NCI-H2107 (cell line): ENCODE data around the gene SSU72.
"Not testable (repeated sequence)": the region's sequence is repeated elsewhere in the genome, so short reads cannot be mapped to it uniquely, and the experiment has no call there.

Experiments
- DNase-seq: peaks from one replicate; lab custom pipeline; 2025; lab: John Stamatoyannopoulos, UW

SSU72 gene

DNA sequence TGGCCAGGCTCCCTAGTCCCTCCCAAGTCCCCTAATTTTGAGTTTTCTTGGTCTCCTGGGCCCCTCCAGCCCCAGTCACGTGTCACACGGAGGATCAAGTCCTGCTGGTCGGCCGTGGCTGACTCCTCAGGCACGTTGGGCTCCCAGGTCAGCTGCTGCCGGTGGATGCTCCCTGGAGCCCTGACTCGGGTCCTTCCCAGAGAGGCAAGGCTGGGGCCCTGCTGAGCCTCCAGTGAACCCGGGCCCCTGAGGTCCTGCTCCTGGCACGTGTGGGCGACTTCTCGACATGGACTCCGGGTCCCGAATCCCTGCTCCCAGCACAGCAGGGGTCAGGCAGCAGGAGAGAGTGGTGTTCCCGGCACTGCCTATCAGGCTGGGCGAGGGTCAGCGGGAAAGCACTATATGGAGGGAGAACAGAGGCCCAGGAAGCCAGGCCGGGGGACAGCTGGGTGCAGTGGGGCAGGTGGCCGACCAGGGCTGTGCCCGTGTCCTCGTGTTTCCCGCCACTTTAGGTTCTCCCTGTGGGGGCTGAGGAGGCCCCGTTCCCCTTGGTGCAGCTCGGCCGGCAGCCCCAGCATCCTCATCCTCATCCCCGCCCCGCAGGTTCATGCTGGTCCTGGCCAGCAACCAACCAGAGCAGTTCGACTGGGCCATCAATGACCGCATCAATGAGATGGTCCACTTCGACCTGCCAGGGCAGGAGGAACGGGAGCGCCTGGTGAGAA, 47.4 kb downstream of the SSU72 start:
- no peak for DNase-seq

- DNase-seq: not testable (repeated sequence)
These were observed 48.2 kb downstream of the SSU72 start for GRCh38 chr1:1526476-1526875.

GRCh38 chr1:1524750-1525383, 49.8 kb downstream of the SSU72 start:
- DNase-seq: not testable (repeated sequence)

DNA sequence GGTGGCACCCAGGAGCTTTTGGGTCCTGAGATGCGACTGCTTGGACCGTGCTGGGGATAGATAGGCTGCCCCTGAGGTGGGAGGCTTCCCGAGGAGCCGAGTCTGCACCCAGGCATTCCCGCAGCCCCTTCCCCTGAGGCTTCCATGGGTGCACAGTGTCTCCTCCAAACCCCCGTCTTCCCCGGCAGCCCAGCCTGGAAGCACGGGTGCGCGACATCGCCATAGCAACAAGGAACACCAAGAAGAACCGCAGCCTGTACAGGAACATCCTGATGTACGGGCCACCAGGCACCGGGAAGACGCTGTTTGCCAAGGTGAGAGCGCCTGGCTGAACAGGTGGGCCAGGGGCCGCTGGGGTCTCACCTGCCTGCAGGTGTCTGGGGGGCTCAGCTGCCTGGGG, 51.0 kb downstream of the SSU72 start:
- not testable (repeated sequence) for DNase-seq

DNA sequence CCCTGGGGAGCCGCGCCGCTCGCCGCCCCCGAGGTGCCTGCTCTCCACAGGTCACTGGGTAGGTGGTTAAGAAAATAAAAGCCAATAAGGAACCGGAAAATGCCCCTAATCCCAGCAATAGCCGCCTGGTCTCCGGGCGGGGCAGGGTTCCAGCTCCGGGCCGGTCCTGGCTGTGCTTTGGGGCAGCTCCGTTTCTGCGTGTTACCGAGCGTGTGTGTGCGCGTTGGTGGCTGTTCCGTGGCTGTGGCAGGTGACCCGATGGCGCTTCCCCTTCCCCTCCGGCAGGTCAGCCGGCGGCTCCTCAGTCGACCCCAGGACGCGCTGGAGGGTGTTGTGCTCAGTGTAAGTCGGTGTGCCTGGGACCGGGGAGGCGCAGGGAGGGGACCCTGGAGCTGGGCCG, 51.4 kb downstream of the SSU72 start:
- not testable (repeated sequence) for DNase-seq

GRCh38 chr1:1522536-1522935, 52.1 kb downstream of the SSU72 start:
- not testable (repeated sequence) for DNase-seq

DNA sequence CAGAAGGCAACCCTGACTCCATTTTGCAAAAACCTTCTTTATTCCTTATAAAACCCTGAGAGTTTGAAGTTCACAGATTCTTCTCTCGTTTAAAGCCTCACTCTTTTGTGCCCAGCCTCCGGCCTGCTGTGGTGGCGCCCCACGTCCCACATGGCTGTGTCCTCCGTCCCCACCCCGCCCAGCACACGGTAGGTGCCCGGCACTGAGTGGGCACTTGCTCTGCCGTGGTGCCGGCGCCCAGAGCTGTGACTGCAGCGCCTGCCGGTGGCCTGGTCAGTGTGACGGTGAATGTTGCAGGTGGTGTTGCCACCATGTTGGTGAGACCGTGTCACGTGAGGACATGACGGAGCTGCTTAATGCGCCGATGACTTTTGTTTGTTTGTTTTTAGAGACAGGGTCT, 53.3 kb downstream of the SSU72 start:
- no peak for DNase-seq

GRCh38 chr1:1519805-1520505, 54.7 kb downstream of the SSU72 start:
- not testable (repeated sequence) for DNase-seq

DNA sequence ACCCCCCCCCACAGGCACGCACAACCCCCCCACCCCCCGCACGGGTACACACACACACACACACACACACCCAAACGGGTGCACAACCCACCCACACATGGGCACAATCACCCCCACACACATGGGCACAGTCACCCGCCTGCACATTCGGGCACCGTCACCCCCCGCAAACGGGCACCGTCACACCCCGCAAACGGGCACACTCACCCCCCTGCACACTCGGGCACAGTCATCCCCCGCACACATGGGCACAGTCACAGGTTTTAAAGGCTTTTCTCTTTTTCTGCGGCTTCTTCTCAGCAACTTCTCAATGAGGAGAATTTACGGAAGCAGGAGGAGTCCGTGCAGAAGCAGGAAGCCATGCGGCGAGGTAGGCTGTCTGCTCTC, 56.0 kb downstream of the SSU72 start:
- not testable (repeated sequence) for DNase-seq

DNA sequence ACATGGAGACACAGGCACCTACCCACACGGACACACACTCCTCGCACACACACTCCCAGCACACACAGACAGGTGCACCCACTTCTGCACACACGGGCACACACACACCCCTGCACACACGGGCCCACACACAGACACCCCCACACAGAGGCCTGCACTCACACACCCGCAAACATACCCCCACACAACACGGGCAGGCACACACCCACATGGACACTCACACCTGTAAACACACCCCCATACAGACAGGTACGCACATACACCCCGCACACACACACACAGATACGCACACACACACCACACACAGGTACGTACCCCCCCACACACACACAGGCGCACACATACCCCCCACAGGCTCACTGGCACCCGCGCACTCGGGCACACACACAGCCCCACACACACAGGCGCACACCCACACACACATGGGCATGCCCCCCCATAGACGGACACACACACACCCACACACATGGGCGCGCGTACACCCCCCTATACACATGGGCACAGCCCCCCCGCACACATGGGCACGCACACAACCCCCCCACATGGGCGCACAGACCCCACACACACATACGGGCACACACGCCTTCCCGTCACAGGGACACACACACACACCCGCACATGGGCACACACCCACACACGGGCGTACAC, 56.6 kb downstream of the SSU72 start:
- no peak for DNase-seq

DNA sequence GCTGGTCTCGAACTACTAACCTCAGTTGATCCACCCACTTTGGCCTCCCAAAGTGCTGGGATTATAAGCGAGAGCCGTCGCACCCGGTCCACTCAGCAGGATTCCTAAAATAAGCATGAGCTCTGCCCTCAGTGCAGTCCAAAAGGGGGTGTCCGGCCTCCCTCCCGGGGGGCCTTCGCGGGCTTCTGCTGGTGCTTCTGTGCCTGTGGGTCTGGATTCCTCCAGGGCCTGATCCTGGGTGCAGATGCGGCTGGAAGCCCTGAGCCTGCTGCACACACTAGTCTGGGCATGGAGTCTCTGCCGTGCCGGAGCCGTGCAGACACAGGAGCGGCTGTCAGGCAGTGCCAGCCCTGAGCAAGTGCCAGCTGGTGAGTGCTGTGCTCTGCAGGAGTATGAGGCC, 57.7 kb downstream of the SSU72 start:
- DNase-seq: not testable (repeated sequence)

DNA sequence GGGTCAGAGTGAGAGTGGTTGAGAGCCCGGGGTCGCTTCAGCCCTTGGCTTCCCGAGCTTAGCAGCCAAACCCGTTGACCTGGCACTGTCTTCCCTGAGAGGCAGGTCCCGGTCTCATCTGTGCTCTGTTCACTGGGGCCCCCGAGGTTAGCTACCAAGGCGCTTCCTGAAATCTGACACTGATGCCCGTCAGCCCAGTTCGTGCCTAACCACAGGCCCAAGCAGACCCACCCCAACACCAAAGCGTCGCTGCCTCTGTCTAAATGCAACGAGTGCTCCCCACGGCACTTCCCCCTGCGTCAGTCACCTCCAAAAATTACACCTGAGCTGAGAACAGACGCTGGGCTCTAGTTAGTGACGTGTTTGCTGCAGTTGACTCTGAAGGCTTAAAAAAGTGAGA, 60.3 kb downstream of the SSU72 start:
- DNase-seq: not testable (repeated sequence)

DNA sequence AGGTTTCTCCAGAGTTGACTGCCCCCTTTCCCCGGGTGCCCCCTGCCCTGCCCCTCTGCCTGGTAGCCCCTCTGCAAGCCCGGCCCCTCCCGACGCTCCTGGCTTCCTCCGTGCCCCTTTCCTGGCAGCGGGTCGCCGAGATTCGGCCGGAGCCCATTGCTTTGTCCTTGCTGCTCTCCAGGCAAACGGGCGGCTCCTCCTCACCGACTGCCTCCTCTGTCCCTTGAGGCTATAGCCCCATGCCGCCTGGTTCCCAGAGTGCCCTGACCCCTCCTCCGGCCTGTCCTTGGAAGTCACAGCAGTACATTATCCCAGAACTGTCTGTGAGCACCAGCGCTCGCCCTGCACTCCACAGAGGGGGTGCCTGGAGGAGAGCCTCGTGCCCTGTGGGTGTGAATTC, 61.0 kb downstream of the SSU72 start:
- not testable (repeated sequence) for DNase-seq

- not testable (repeated sequence) for DNase-seq
These were observed 62.2 kb downstream of the SSU72 start for GRCh38 chr1:1512425-1512824.

- peak; percentile 25 for DNase-seq
These were observed 63.0 kb downstream of the SSU72 start, which contains the start of gene ATAD3A for GRCh38 chr1:1511533-1512285. TSS of gene ATAD3A (plus strand) at chr1:1512162. CDS start at chr1:1512269, 107 bp downstream.

- DNase-seq: no peak
These were observed 63.6 kb downstream of the SSU72 start for GRCh38 chr1:1510912-1511532.

DNA sequence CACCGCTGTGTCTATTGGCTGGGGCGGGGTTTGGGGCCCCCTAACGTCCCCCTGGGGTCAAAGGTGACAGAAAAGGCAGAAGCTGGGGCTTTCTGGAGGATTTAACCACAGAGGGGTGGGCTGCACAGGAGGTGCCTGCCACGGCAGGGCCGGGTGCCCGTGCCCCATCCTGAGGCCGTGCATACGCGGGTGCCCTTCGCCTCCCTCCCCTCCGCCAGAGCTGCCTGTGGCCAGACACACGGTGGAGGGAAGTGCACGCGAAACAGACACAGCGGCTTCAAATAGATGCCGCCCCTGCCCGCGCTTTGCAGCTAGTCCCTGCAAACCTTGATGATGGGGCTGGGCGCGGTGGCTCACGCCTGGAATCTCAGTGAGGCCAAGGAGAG, 65.2 kb downstream of the SSU72 start:
- DNase-seq: not testable (repeated sequence)

GRCh38 chr1:1508775-1509464, 65.7 kb downstream of the SSU72 start:
- not testable (repeated sequence) for DNase-seq

DNA sequence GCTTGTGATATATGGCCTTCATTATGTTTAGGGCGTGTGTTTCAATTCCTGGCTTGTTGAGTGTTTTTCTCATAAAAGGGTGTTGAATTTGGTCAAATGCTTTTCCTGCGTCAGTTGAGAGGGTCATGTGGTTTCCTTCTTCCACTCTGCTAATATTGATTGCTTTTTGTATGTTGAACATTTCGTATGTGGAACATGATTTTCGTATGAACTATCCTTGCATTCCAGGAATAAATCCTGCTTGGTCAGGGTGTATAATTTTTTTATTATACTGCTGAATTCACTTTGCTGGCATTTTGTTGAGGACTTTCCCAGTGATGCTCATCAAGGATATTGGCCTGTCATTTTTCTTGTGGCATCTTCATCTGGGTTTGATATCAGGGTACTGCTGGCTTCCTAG, 67.4 kb downstream of the SSU72 start:
- DNase-seq: no peak

DNA sequence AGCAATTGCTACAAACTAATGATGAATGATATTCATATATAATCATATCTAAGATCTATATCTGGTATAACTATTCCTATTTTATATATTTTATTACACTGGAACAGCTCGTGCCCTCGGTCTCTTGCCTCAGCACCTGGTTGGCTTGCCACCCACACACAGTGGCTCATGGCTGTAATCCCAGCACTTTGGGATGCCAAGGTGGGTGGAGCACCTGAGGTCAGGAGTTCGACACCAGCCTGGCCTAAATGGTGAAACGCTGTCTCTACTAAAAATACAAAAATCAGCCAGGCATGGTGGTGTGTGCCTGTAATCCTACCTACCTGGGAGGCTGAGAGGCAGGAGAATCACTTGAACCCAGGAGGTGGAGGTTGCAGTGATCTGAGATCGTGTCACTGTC, 68.9 kb downstream of the SSU72 start:
- not testable (repeated sequence) for DNase-seq

DNA sequence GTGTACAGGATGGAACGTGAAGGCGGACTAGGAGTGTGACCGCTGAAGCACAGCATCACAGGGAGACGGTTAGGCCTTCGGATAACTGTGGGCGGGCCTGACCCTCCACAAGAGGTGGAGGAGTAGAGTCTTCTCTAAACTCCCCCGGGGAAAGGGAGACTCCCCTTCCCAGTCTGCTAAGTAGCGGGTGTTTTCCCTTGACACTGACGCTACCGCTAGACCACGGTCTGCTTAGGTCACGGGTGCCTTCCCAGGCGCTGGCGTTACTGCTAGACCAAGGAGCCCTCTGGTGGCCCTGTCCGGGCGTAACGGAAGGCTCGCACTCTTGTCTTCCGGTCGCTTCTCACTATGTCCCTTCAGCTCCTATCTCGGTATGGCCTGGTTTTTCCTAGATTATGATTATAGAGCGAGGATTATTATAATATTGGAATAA, 69.3 kb downstream of the SSU72 start:
- not testable (repeated sequence) for DNase-seq
